Mucosa of stomach (tissue), 1 donor: Measurements from ENCODE around the gene MEIOC.
"Not testable (repeated sequence)": the region's sequence is repeated elsewhere in the genome, so short reads cannot be mapped to it uniquely, and the experiment has no call there.

ENCODE experiments used
- H3K27me3 ChIP-seq: one replicate; pipeline ENCODE4 v1.7.0; 2013; ENCODE audit warnings: mild to moderate bottlenecking, low read length; ENCODE audit not compliant: control insufficient read depth, insufficient read depth
- H3K36me3 ChIP-seq: one replicate; pipeline ENCODE4 v1.7.0; 2013; ENCODE audit warnings: low read length; ENCODE audit not compliant: control insufficient read depth, insufficient read depth
- H3K4me1 ChIP-seq: one replicate; pipeline ENCODE4 v1.7.0; 2013; ENCODE audit warnings: mild to moderate bottlenecking, low read length; ENCODE audit not compliant: control insufficient read depth, insufficient read depth
- H3K4me3 ChIP-seq: one replicate; pipeline ENCODE4 v1.7.0; 2013; ENCODE audit warnings: low read length
- H3K9ac ChIP-seq: one replicate; pipeline ENCODE4 v1.7.0; 2013; ENCODE audit warnings: mild to moderate bottlenecking, low read length, moderate library complexity
- H3K9me3 ChIP-seq: one replicate; pipeline ENCODE4 v1.7.0; 2013; ENCODE audit warnings: mild to moderate bottlenecking, low read length, moderate library complexity; ENCODE audit not compliant: control insufficient read depth
- donor health status: Pancreatic carcinoma.

MEIOC gene

DNA sequence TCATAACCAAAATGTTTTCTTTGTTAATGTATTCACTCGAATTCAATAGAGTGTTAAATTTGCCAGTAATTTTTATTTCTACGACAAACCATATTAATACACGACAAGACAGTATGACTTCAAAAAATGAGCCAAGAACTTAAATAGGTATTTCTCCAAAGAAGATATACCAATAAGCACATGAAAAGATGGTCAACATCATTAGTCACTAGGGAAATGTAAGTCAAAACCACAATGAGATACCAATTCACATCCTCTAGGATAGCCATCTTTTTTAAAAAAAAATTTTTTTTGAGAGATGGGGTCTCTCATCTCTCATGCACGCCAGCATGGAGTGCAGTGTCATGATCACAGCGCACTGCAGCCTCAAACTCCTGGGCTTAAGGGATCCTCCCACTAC lies 5.0 kb upstream of the MEIOC start:
- no peak overlapping the region for H3K4me3 ChIP-seq
- no peaks in the 10 kb centered on the region for H3K4me1 ChIP-seq
- H3K9me3 ChIP-seq, result no peaks in the 10 kb centered on the region
- H3K27me3 ChIP-seq, result peaks cover 14% of the 10 kb centered on the region
- H3K36me3 ChIP-seq, result no peaks in the 10 kb centered on the region
- H3K9ac ChIP-seq, result no peak overlapping the region

DNA sequence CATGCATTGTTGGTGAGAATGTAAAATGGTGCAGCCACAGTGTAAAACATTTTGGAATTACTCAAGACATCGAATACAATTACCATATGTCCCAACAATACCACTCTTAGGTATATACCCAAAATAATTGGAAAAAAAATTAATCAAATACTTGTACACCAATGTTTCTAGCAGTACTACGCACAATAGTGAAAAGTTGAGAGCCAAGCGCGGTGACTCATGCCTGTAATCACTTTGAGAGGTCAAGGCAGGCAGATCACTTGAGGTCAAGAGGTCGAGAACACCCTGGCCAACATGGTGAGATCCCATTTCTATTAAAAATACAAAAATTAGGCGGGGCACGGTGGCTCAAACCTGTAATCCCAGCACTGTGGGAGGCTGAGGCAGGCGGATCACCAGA lies 3.5 kb upstream of the MEIOC start:
- H3K27me3 ChIP-seq, result peaks cover 24% of the 10 kb centered on the region

GRCh38 chr17:44653384-44653783 lies 2.9 kb upstream of the MEIOC start:
- H3K36me3 ChIP-seq, result no peaks in the 10 kb centered on the region
- no peak overlapping the region for H3K9ac ChIP-seq
- H3K4me1 ChIP-seq, result no peaks in the 10 kb centered on the region
- no peak overlapping the region for H3K4me3 ChIP-seq
- H3K27me3 ChIP-seq, result peaks cover 26% of the 10 kb centered on the region
- H3K9me3 ChIP-seq, result no peaks in the 10 kb centered on the region

More for the DNA sequence above, 3.5 kb upstream of the MEIOC start:
- H3K36me3 ChIP-seq, result no peaks in the 10 kb centered on the region
- H3K9me3 ChIP-seq, result no peaks in the 10 kb centered on the region
- H3K4me3 ChIP-seq, result no peak overlapping the region
- no peak overlapping the region for H3K9ac ChIP-seq
- H3K4me1 ChIP-seq, result no peaks in the 10 kb centered on the region

DNA sequence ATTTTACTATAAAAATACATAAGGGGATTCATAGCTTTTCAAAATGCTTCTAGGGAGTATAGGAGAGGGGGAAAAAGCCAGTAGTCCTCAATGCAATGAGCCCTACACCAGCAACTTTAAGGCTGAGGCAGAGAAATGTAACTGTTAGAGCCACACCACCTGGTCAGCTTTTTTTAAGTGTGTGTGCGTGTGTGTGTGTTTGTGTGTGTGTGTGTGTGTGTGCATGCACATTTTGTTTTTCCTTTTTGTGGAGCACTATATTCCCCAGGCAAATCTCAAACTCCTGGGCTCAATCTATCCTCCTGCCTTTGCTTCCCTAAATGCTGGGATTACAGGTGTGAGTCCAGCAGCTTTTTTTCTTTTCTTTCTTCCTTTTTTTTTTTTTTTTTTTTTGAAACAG lies 2.3 kb upstream of the MEIOC start:
- Histone ChIP-seq H3K27me3 (peaks cover 26% of the 10 kb centered on the region), H3K4me3 (no peak overlapping the region), H3K9me3 (no peaks in the 10 kb centered on the region), H3K36me3 (no peaks in the 10 kb centered on the region), H3K4me1 (no peaks in the 10 kb centered on the region), H3K9ac (no peak overlapping the region)

DNA sequence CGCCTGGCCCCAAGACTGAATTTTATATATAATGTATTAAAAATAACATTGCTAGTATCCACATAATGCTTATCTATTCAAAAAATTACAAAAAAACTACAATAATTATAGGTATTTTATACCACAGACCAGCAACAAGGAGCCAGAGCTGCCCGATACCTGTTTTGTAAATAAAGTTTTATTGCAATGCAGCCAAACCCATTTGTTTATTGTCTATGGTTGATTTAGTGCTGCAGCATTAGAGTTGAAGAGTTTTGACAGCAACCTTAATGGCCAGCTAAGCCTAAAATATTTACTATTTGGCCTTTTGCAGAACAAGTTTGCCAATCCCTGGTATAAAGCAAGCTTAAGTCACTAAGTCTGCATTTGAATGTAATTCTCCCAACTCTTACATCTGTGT lies 5.6 kb downstream of the MEIOC start:
- no peak overlapping the region for H3K9ac ChIP-seq
- H3K27me3 ChIP-seq, result peaks cover 8% of the 10 kb centered on the region
- no peaks in the 10 kb centered on the region for H3K9me3 ChIP-seq
- no peaks in the 10 kb centered on the region for H3K4me1 ChIP-seq
- H3K36me3 ChIP-seq, result no peaks in the 10 kb centered on the region
- no peak overlapping the region for H3K4me3 ChIP-seq

DNA sequence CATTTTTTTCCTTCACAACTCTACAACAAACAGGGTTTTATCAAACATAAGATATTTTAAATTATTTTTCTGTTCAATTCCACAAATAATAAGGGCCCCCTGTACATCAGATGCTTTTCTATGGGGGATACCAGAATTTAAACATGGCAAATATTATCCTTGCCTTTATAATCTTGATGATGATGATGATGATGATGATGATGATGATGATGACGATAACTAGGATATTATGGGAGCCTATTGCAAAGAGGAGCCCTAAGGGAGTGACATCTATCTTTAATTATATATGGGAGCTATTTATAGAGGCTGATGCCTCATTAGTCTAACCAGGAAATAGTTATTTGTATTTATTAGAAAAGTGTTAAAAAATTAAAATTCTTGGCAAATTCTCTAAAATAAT lies 6.8 kb downstream of the MEIOC start:
- no peaks in the 10 kb centered on the region for H3K27me3 ChIP-seq
- no peak overlapping the region for H3K9ac ChIP-seq
- H3K36me3 ChIP-seq, result no peaks in the 10 kb centered on the region
- H3K4me3 ChIP-seq, result no peak overlapping the region
- H3K9me3 ChIP-seq, result no peaks in the 10 kb centered on the region
- H3K4me1 ChIP-seq, result no peaks in the 10 kb centered on the region

DNA sequence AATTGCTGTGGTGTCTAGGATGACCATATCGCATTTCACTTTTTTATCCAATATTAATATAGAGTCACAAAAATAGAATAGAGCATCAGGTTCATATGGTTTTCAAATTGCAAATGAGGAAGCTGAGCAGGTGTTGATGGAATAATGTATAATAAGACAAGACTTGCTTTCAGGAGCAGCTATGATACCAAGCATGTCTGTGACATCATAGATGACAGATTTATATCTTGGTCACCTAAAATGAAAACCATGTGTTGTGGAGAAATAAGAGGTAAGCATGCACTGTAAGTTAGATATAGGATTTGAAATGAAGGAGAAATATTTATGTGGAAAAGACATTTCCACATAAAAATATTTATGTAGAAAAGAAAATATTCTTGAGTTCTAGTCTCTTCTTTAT lies 8.6 kb downstream of the MEIOC start:
- H3K9me3 ChIP-seq, result no peaks in the 10 kb centered on the region
- no peaks in the 10 kb centered on the region for H3K36me3 ChIP-seq
- H3K27me3 ChIP-seq, result no peaks in the 10 kb centered on the region
- no peaks in the 10 kb centered on the region for H3K4me1 ChIP-seq
- no peak overlapping the region for H3K9ac ChIP-seq
- no peak overlapping the region for H3K4me3 ChIP-seq

GRCh38 chr17:44666006-44666405 lies 9.7 kb downstream of the MEIOC start:
- no peaks in the 10 kb centered on the region for H3K4me1 ChIP-seq
- H3K9me3 ChIP-seq, result no peaks in the 10 kb centered on the region
- no peak overlapping the region for H3K4me3 ChIP-seq
- no peak overlapping the region for H3K9ac ChIP-seq
- no peaks in the 10 kb centered on the region for H3K27me3 ChIP-seq
- no peaks in the 10 kb centered on the region for H3K36me3 ChIP-seq

GRCh38 chr17:44672479-44673093 lies 16.3 kb downstream of the MEIOC start:
- H3K9me3 ChIP-seq, result no peaks in the 10 kb centered on the region
- no peaks in the 10 kb centered on the region for H3K36me3 ChIP-seq
- no peaks in the 10 kb centered on the region for H3K4me1 ChIP-seq
- H3K9ac ChIP-seq, result no peak overlapping the region
- no peaks in the 10 kb centered on the region for H3K27me3 ChIP-seq
- H3K4me3 ChIP-seq, result no peak overlapping the region

DNA sequence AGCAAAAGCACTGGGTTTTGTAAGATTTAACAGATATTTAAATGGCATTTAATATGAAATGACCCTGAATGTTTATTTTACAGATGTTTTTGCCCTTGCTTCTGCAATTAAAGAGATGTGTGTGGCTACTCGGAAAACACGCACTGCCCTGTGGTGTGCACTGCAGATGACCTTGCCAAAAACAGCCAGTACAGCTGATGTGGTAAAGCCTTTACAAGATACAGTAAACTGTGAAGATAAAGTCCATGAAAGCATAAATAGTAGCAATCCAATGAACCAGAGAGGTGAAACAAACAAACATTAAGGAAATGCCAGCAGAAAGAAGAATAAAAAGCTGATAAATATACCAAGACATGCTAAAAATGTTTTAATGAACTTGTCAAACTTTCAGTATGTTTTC lies 17.6 kb downstream of the MEIOC start:
- Histone ChIP-seq H3K4me1 (no peaks in the 10 kb centered on the region), H3K36me3 (no peaks in the 10 kb centered on the region), H3K9me3 (no peaks in the 10 kb centered on the region), H3K9ac (no peak overlapping the region), H3K27me3 (no peaks in the 10 kb centered on the region), H3K4me3 (no peak overlapping the region)

DNA sequence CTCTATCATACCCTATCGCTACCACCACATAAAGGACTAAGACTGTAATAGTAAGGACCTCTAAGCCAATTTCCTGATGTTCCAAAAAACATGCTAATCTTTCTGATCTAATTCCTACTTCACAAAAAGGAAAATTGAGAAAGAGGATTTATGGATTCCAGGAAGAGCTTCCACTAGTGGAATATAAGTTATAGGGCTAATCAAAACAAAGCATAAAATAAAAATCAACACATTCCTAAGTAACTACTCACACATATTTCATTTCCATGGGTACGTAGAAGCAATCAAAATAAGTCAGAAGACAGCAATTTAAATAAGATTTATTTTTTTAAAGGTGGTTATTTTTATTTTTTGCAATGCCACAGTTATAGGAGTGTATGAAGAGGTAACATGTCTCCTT lies 20.9 kb downstream of the MEIOC start:
- Histone ChIP-seq H3K36me3 (no peaks in the 10 kb centered on the region), H3K4me3 (no peak overlapping the region), H3K9ac (no peak overlapping the region), H3K4me1 (no peaks in the 10 kb centered on the region), H3K9me3 (no peaks in the 10 kb centered on the region), H3K27me3 (no peaks in the 10 kb centered on the region)

- not testable (repeated sequence) for H3K4me3 ChIP-seq, H3K36me3 ChIP-seq, H3K4me1 ChIP-seq, H3K27me3 ChIP-seq, H3K9me3 ChIP-seq, H3K9ac ChIP-seq
Observed at GRCh38 chr17:44683303-44683702, 27.0 kb downstream of the MEIOC start.

DNA sequence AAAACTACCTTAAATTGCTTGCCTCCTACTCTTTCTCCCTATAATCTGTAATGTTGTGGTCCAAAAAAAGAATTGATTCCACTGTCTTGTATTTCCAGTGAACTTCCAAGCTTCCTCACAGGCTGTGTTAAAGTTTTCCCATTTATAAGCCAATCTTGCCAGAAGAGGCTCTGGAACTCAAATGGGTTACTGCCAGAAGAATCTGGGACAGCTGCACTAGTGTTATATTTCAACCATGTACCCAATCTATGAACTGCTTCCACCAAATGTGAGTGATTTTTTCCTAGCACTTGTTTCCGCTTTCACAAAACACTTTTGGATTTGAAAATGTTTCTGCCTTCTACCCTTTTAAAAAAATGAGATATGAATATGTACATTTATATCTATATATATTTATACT lies 31.5 kb downstream of the MEIOC start:
- Histone ChIP-seq H3K36me3 (no peaks in the 10 kb centered on the region), H3K27me3 (no peaks in the 10 kb centered on the region), H3K9ac (no peak overlapping the region), H3K4me3 (no peak overlapping the region), H3K9me3 (no peaks in the 10 kb centered on the region), H3K4me1 (no peaks in the 10 kb centered on the region)
